K562 (cell line): ENCODE measurements around the gene ZMYM4. TPM values are rescaled to one million over a fixed set of nuclear protein-coding genes. Genes with fewer than 3 reads are reported as not detected.

Source experiments
- ATAC-seq: fragments of 200-7000 bp; cut with Tn5 transposase; 3 replicates; pipeline ENCODE4 v1.9.1; 2020; ENCODE audit warnings: moderate library complexity
- BruUV-seq: library from RNA; stranded (reverse); fragments of 400-500 nt; replicated peaks from 2 replicates; lab custom pipeline; 2021; lab: Mats Ljungman, UMichigan
- CTCF ChIA-PET: fragments of 300-600 bp; formaldehyde crosslinking; extraction: SDS; loops from one replicate; lab custom pipeline; 2021; ENCODE audit warnings: low intra/inter-chr PET ratio; lab: Yijun Ruan, JAX
- POLR2A ChIA-PET: fragments of 300-600, 350-650 bp; sonication (Branson Sonifier 250); formaldehyde crosslinking; extraction: SDS; loops from one replicate; lab custom pipeline; 2021; ENCODE audit warnings: antibody characterized with exemption, inconsistent platforms; lab: Yijun Ruan, JAX
- DNase-seq, 4 experiments: peaks; one replicate each; pipeline versions ENCODE4 v3.0.0 to v3.0.0-alpha.2; 2011 to 2018; ENCODE audit warnings: low spot score in 3 of 4, mixed read lengths in 3 of 4; ENCODE audit errors: extremely low read depth in 1 of 4
- FAIRE-seq: peaks from 2 replicates; lab custom pipeline; 2011; peaks lifted over from hg19 to GRCh38; lab: Jason Lieb, UNC
- H2AFZ ChIP-seq: 2 replicates; pipeline ENCODE4 v1.6.0; 2011; ENCODE audit warnings: low read depth, low read length, control low read depth, inconsistent platforms
- H3K27ac ChIP-seq: fragments of 200-600 bp; 3 replicates; pipeline ENCODE4 v1.8.0; 2011; ENCODE audit warnings: low read depth, mild to moderate bottlenecking, control low read depth, inconsistent platforms, low read length, moderate library complexity, mixed read lengths; ENCODE audit errors: extremely low read depth
- H3K27me3 ChIP-seq, 2 experiments: fragments of 300-600 bp in 1 of 2; 2 replicates in 1 of 2; 3 replicates in 1 of 2; pipeline versions ENCODE4 v1.6.0 to v1.8.0; 2011; ENCODE audit warnings: inconsistent platforms in 2 of 2, low read length in 2 of 2, mild to moderate bottlenecking in 1 of 2, mixed read lengths in 1 of 2, moderate library complexity in 1 of 2; ENCODE audit not compliant: control insufficient read depth in 2 of 2, insufficient read depth in 2 of 2
- H3K36me3 ChIP-seq: fragments of 300-600 bp; 3 replicates; pipeline ENCODE4 v1.8.0; 2011; ENCODE audit warnings: mild to moderate bottlenecking, low read length, inconsistent platforms; ENCODE audit not compliant: control insufficient read depth, insufficient read depth
- H3K4me1 ChIP-seq, 2 experiments: fragments of 200-600 bp in 1 of 2; replicated peaks in 1 of 2; 2 replicates in 1 of 2; 3 replicates in 1 of 2; pipeline versions ENCODE4 v1.5.1 to v1.8.0; 2011; ENCODE audit warnings: inconsistent platforms in 2 of 2, low read length in 2 of 2, mild to moderate bottlenecking in 1 of 2, mixed read lengths in 1 of 2, moderate library complexity in 1 of 2; ENCODE audit not compliant: control insufficient read depth in 2 of 2, insufficient read depth in 2 of 2
- H3K4me2 ChIP-seq: 2 replicates; pipeline ENCODE4 v1.6.1; 2011; ENCODE audit warnings: low read length, control low read depth, inconsistent platforms, mixed read lengths; ENCODE audit not compliant: insufficient read depth
- H3K4me3 ChIP-seq: fragments of 200-600 bp; sonication (generic), shearing (Covaris generic); 2 replicates; pipeline ENCODE4 v1.5.1; 2016; ENCODE audit warnings: control low read depth, inconsistent platforms
- H3K79me2 ChIP-seq: fragments of 200-600 bp; 3 replicates; pipeline ENCODE4 v1.8.0; 2011; ENCODE audit warnings: low read length, inconsistent platforms; ENCODE audit not compliant: control insufficient read depth, insufficient read depth
- H3K9ac ChIP-seq, 2 experiments: 2 replicates each; pipeline versions ENCODE4 v1.6.0 to v1.6.1; 2011; ENCODE audit warnings: low read depth in 2 of 2, low read length in 2 of 2, control low read depth in 1 of 2, inconsistent platforms in 1 of 2, mild to moderate bottlenecking in 1 of 2, mixed read lengths in 1 of 2; ENCODE audit not compliant: insufficient read depth in 1 of 2
- H3K9me1 ChIP-seq: one replicate; pipeline ENCODE4 v1.6.0; 2011; ENCODE audit warnings: inconsistent platforms, mild to moderate bottlenecking, low read length, moderate library complexity; ENCODE audit not compliant: control insufficient read depth, insufficient read depth
- H3K9me3 ChIP-seq: replicated peaks from 2 replicates; pipeline ENCODE4 v1.5.1; 2011; ENCODE audit warnings: low read depth, low read length, inconsistent platforms; ENCODE audit not compliant: control insufficient read depth, insufficient read depth
- H4K20me1 ChIP-seq: replicated peaks from 2 replicates; pipeline ENCODE4 v1.6.1; 2011; ENCODE audit warnings: low read length, inconsistent platforms, mixed read lengths; ENCODE audit not compliant: control insufficient read depth, insufficient read depth
- BRF1 ChIP-seq: IDR thresholded peaks from 3 replicates; pipeline ENCODE4 v1.6.1; 2011; ENCODE audit warnings: borderline replicate concordance, mild to moderate bottlenecking; ENCODE audit not compliant: insufficient read length; ENCODE audit errors: extremely low read depth
- CREB3 ChIP-seq: fragments of 450-650 bp; conservative IDR thresholded peaks from 2 replicates; pipeline ENCODE4 v1.6.1; 2016; ENCODE audit warnings: missing genetic modification characterization, low read depth, mild to moderate bottlenecking, missing compliant biosample characterization, moderate library complexity
- CSDE1 ChIP-seq, 2 experiments: fragments of 450-650 bp; IDR thresholded peaks; 2 replicates each; pipeline ENCODE4 v1.6.1; 2016; ENCODE audit warnings: mild to moderate bottlenecking in 1 of 2
- HDAC6 ChIP-seq: IDR thresholded peaks from 2 replicates; pipeline ENCODE4 v1.6.1; 2012; ENCODE audit warnings: low read depth, mild to moderate bottlenecking, control low read depth, inconsistent platforms, low read length, moderate library complexity
- MTA3 ChIP-seq: fragments of 450-650 bp; formaldehyde crosslinking; IDR thresholded peaks from 2 replicates; pipeline ENCODE4 v1.6.1; 2017; ENCODE audit warnings: mild to moderate bottlenecking, borderline replicate concordance
- MYBL2 ChIP-seq, 2 experiments: fragments of 450-650 bp in 1 of 2; sonication (generic) in 1 of 2; formaldehyde crosslinking in 1 of 2; IDR thresholded peaks; 2 replicates each; pipeline versions ENCODE4 v1.6.1 to v1.8.1; 2017 to 2022; ENCODE audit warnings: borderline replicate concordance in 1 of 2, inconsistent platforms in 1 of 2, low read depth in 1 of 2, mild to moderate bottlenecking in 1 of 2, missing genetic modification reagents in 1 of 2, moderate library complexity in 1 of 2
- NBN ChIP-seq: fragments of 450-650 bp; IDR thresholded peaks from 2 replicates; pipeline ENCODE4 v1.6.1; 2016; ENCODE audit warnings: low read depth, mild to moderate bottlenecking
- POLR3G ChIP-seq: IDR thresholded peaks from 2 replicates; pipeline ENCODE4 v1.6.1; 2011; ENCODE audit not compliant: insufficient read length, insufficient replicate concordance; ENCODE audit errors: extremely low read depth
- RBM14 ChIP-seq: fragments of 200-400 bp; formaldehyde crosslinking; IDR thresholded peaks from 2 replicates; pipeline ENCODE4 v1.6.1; 2018; ENCODE audit warnings: low read depth, mild to moderate bottlenecking, low read length, moderate library complexity, borderline replicate concordance; ENCODE audit not compliant: insufficient read depth
- ZBED1 ChIP-seq: IDR thresholded peaks from 2 replicates; pipeline ENCODE4 v1.6.1; 2014
- ZNF224 ChIP-seq: sonication (generic); formaldehyde crosslinking; IDR thresholded peaks from 2 replicates; pipeline ENCODE4 v1.8.0; 2022; ENCODE audit warnings: mild to moderate bottlenecking, missing genetic modification reagents
- ZNF311 ChIP-seq: fragments of 250-450 bp; sonication (Bioruptor Pico); IDR thresholded peaks from 2 replicates; pipeline ENCODE4 v1.4.0; 2020; ENCODE audit warnings: mild to moderate bottlenecking, moderate library complexity
- ZNF57 ChIP-seq: fragments of 450-650 bp; formaldehyde crosslinking; IDR thresholded peaks from 2 replicates; pipeline ENCODE4 v1.4.0; 2020; ENCODE audit warnings: mild to moderate bottlenecking, moderate library complexity
- ZNF707 ChIP-seq: fragments of 250-450 bp; sonication (Bioruptor Pico); conservative IDR thresholded peaks from 2 replicates; pipeline ENCODE4 v1.8.0; 2022; ENCODE audit warnings: inconsistent platforms, mild to moderate bottlenecking, moderate library complexity
- WGBS: fragments of 100-300 bp; shearing (Covaris generic); methylation state at CpG from one replicate; pipeline ENCODE4 v1.1.6; 2016; ENCODE audit warnings: low coverage, mixed read lengths; ENCODE audit not compliant: insufficient coverage; ENCODE audit errors: missing lambda C conversion rate; 5-methylcytosine and 5-hydroxymethylcytosine counted together
- in situ Hi-C: fragments of 300-500 bp; cut with MboI; formaldehyde crosslinking; loops from 4 replicates; pipeline ENCODE4 v1.15.0; 2018; ENCODE audit warnings: inconsistent platforms, mixed read lengths
- intact Hi-C: fragments of 100-400 bp; cut with micrococcal nuclease; formaldehyde crosslinking; loops from 2 replicates; pipeline ENCODE4 v1.14.2; 2022
- polyA plus RNA-seq, 8 experiments: library from polyadenylated mRNA; depleted of rRNA in 4 of 8; stranded (reverse) in 5 of 8; unstranded in 3 of 8; fragments of >200 nt; fragmentation: Nextera tagmentation in 2 of 8; fragmentation: Illumina TruSeq in 1 of 8; extraction: Ambion mirVana in 2 of 8; extraction: Trizol in 1 of 8; gene quantifications; 2 replicates each; pipeline versions ENCODE4 v1.2.1 to v1.2.3, GENCODE V29; 2011 to 2014; ENCODE audit warnings: inconsistent platforms in 1 of 8, missing spikeins in 1 of 8
- total RNA-seq, 7 experiments: library from RNA; depleted of rRNA in 6 of 7; stranded (reverse); fragments of >200 nt in 6 of 7; fragmentation: Illumina TruSeq in 2 of 7; extraction: Trizol in 2 of 7; gene quantifications; 2 replicates each; pipeline versions ENCODE4 v1.2.1 to v1.2.3, GENCODE V29; 2011 to 2021; ENCODE audit warnings: low replicate concordance in 1 of 7
- TF ChIP-seq, protein P1 (sequence below): fragments of 450-650 bp; formaldehyde crosslinking; IDR thresholded peaks from 2 replicates; pipeline ENCODE4 v1.4.0; 2022; ENCODE audit warnings: missing genetic modification characterization

ZMYM4 gene
- total and polyA plus RNA-seq, 9 of the 15 experiments (the other 6 are each of a cell fraction or from before 2014, with no cell fraction given) = 15.2 to 77.2 (median 63.3) TPM

GRCh38 chr1:35350872-35351271, 82.4 kb downstream of the ZMYM4 start:
- ATAC-seq = no peak
- Histone ChIP-seq H3K9me1 (no peaks in the 10 kb centered on the region), H3K36me3 (peaks cover 5% of the 10 kb centered on the region; the same call in 1 of the 3 replicates), H2AFZ (no peak overlapping the region), H3K9me3 (no peaks in the 10 kb centered on the region), H3K79me2 (peaks cover 46% of the 10 kb centered on the region), H3K9ac (no peak overlapping the region), H3K4me1 (no peaks in the 10 kb centered on the region; a peak in 1 of 5 replicates), H3K4me3 (no peak overlapping the region)
- ChIA-PET POLR2A (no interaction called here), CTCF (no interaction called here)
- BruUV-seq = no TSS peak
- 94% methylated on average over 6 of the region's 6 CpGs for WGBS
- FAIRE-seq = no peak
- no peak for TF ChIP-seq HDAC6
- no peak for TF ChIP-seq MYBL2 (IDR thresholded peaks at IDR 0.05; ENCODE audit: low read depth)
- TF ChIP-seq MYBL2 (CRISPR knock-in tag; IDR thresholded peaks at IDR 0.05; ENCODE audit: borderline replicate concordance) = no peak
- TF ChIP-seq RBM14 = no peak
- TF ChIP-seq CSDE1 (IDR thresholded peaks at IDR 0.05) = no peak
- no peak for TF ChIP-seq ZNF57 (CRISPR knock-in tag)
- TF ChIP-seq, protein P1, sequence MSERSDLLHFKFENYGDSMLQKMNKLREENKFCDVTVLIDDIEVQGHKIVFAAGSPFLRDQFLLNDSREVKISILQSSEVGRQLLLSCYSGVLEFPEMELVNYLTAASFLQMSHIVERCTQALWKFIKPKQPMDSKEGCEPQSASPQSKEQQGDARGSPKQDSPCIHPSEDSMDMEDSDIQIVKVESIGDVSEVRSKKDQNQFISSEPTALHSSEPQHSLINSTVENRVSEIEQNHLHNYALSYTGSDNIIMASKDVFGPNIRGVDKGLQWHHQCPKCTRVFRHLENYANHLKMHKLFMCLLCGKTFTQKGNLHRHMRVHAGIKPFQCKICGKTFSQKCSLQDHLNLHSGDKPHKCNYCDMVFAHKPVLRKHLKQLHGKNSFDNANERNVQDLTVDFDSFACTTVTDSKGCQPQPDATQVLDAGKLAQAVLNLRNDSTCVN (CRISPR knock-in tag) = no peak
- no peak for TF ChIP-seq ZNF224 (CRISPR knock-in tag)
- TF ChIP-seq MTA3 = no peak
- no peak for TF ChIP-seq CREB3 (tag)
- TF ChIP-seq ZNF311 (CRISPR knock-in tag) = no peak
- no peak for TF ChIP-seq NBN
- no peak for TF ChIP-seq ZNF707 (CRISPR knock-in tag)
- no peak for TF ChIP-seq ZBED1
- TF ChIP-seq POLR3G = no peak
- TF ChIP-seq BRF1 = no peak
- TF ChIP-seq, all 486 proteins: peak for 0
- intact Hi-C loops (no loop called here), in situ Hi-C loops (no loop called here)
- no peak for DNase-seq
- Histone ChIP-seq H3K27ac (no peak overlapping the region), H3K27me3 (no peaks in the 10 kb centered on the region), H3K4me2 (no peak overlapping the region), H4K20me1 (no peaks in the 10 kb centered on the region)
